ENCODE results near the gene ARF1.
A peak's percentile ranks its signal among the peaks of the same experiment; 100 is the strongest.

ARF1 gene

GRCh38 chr1:228096416-228097332, 14.2 kb downstream of the ARF1 start:
- in situ Hi-C loops (cut with HindIII; ENCODE audit: low pct_ligation_motif_present, low pct_unique_long_range_greater_than_20kb, low sequenced_read_pairs), result no loop called here

GRCh38 chr1:228097333-228098081, 15.0 kb downstream of the ARF1 start:
- no peak for DNase-seq
- in situ Hi-C loops (cut with HindIII; ENCODE audit: low pct_ligation_motif_present, low pct_unique_long_range_greater_than_20kb, low sequenced_read_pairs), result no loop called here

More at GRCh38 chr1:228096416-228097332, 14.2 kb downstream of the ARF1 start:
- no peak for DNase-seq

GRCh38 chr1:228098323-228098931, 15.9 kb downstream of the ARF1 start:
- in situ Hi-C loops (cut with HindIII; ENCODE audit: low pct_ligation_motif_present, low pct_unique_long_range_greater_than_20kb, low sequenced_read_pairs), result no loop called here
- no peak for DNase-seq

- no peak for DNase-seq
- in situ Hi-C loops (cut with HindIII; ENCODE audit: low pct_ligation_motif_present, low pct_unique_long_range_greater_than_20kb, low sequenced_read_pairs), result no loop called here
Measured at GRCh38 chr1:228099331-228099732, 16.8 kb downstream of the ARF1 start.

- in situ Hi-C loops (cut with HindIII; ENCODE audit: low pct_ligation_motif_present, low pct_unique_long_range_greater_than_20kb, low sequenced_read_pairs), result no loop called here
Measured at GRCh38 chr1:228100822-228101613, 18.5 kb downstream of the ARF1 start.

GRCh38 chr1:228101614-228101993, 19.1 kb downstream of the ARF1 start:
- in situ Hi-C loops (cut with HindIII; ENCODE audit: low pct_ligation_motif_present, low pct_unique_long_range_greater_than_20kb, low sequenced_read_pairs), result no loop called here
- DNase-seq, result peak; percentile 18

More at GRCh38 chr1:228100822-228101613, 18.5 kb downstream of the ARF1 start:
- DNase-seq, result no peak

- DNase-seq, result peak; percentile 61
- in situ Hi-C loops (cut with HindIII; ENCODE audit: low pct_ligation_motif_present, low pct_unique_long_range_greater_than_20kb, low sequenced_read_pairs), result no loop called here
Measured at GRCh38 chr1:228101994-228102790, 19.7 kb downstream of the ARF1 start.

- peak; percentile 96 for DNase-seq
- in situ Hi-C loops (cut with HindIII; ENCODE audit: low pct_ligation_motif_present, low pct_unique_long_range_greater_than_20kb, low sequenced_read_pairs), result no loop called here
Measured at GRCh38 chr1:228102791-228103620, 20.5 kb downstream of the ARF1 start, which contains the start of gene C1orf35. TSS of gene C1orf35 (minus strand) at chr1:228103325. CDS start at chr1:228103227, 98 bp downstream.

GRCh38 chr1:228104526-228105269, 22.2 kb downstream of the ARF1 start:
- in situ Hi-C loops (cut with HindIII; ENCODE audit: low pct_ligation_motif_present, low pct_unique_long_range_greater_than_20kb, low sequenced_read_pairs), result no loop called here
- DNase-seq, result no peak

- in situ Hi-C loops (cut with HindIII; ENCODE audit: low pct_ligation_motif_present, low pct_unique_long_range_greater_than_20kb, low sequenced_read_pairs), result no loop called here
- DNase-seq, result no peak
Measured at GRCh38 chr1:228105270-228105995, 22.9 kb downstream of the ARF1 start.

- no peak for DNase-seq
- in situ Hi-C loops (cut with HindIII; ENCODE audit: low pct_ligation_motif_present, low pct_unique_long_range_greater_than_20kb, low sequenced_read_pairs), result no loop called here
Measured at GRCh38 chr1:228105996-228106799, 23.7 kb downstream of the ARF1 start.

GRCh38 chr1:228106800-228107054, 24.2 kb downstream of the ARF1 start:
- no peak for DNase-seq
- in situ Hi-C loops (cut with HindIII; ENCODE audit: low pct_ligation_motif_present, low pct_unique_long_range_greater_than_20kb, low sequenced_read_pairs), result no loop called here

GRCh38 chr1:228107636-228108035, 25.1 kb downstream of the ARF1 start:
- in situ Hi-C loops (cut with HindIII; ENCODE audit: low pct_ligation_motif_present, low pct_unique_long_range_greater_than_20kb, low sequenced_read_pairs), result no loop called here
- no peak for DNase-seq

- DNase-seq, result no peak
- in situ Hi-C loops (cut with HindIII; ENCODE audit: low pct_ligation_motif_present, low pct_unique_long_range_greater_than_20kb, low sequenced_read_pairs), result no loop called here
Measured at GRCh38 chr1:228108055-228108690, 25.7 kb downstream of the ARF1 start.

GRCh38 chr1:228108742-228109072, 26.2 kb downstream of the ARF1 start:
- DNase-seq, result no peak
- in situ Hi-C loops (cut with HindIII; ENCODE audit: low pct_ligation_motif_present, low pct_unique_long_range_greater_than_20kb, low sequenced_read_pairs), result no loop called here

All from ACHN (cell line).